H1 (cell line): Measurements from ENCODE around the gene ERI3. TPM values are rescaled to one million over a fixed set of nuclear protein-coding genes. Genes with fewer than 3 reads are reported as not detected.

Experiments
- CTCF ChIA-PET: fragments of 300-600 bp; sonication (Branson Sonifier 250); formaldehyde crosslinking; loops from one replicate; lab custom pipeline; 2021; ENCODE audit not compliant: partially characterized antibody; lab: Charles Lee
- POLR2A ChIA-PET: fragments of 300-600 bp; sonication (Branson Sonifier 250); formaldehyde crosslinking; loops from one replicate; lab custom pipeline; 2021; ENCODE audit warnings: inconsistent platforms; ENCODE audit not compliant: partially characterized antibody; lab: Charles Lee
- DNase-seq, 2 experiments: peaks; one replicate each; pipeline versions ENCODE4 v3.0.0 to v3.0.0-alpha.2; 2010 to 2022; ENCODE audit warnings: low spot score in 2 of 2, low read depth in 1 of 2, mixed read lengths in 1 of 2
- FAIRE-seq: peaks from 2 replicates; lab custom pipeline; 2011; peaks lifted over from hg19 to GRCh38; lab: Jason Lieb, UNC
- H2AFZ ChIP-seq: 2 replicates; pipeline ENCODE4 v1.8.1; 2012; ENCODE audit warnings: low read length, inconsistent platforms
- H2AK5ac ChIP-seq: 2 replicates; pipeline ENCODE4 v1.6.1; 2013; ENCODE audit warnings: low read depth, low read length
- H2BK120ac ChIP-seq: replicated peaks from 2 replicates; pipeline ENCODE3; 2013; ENCODE audit warnings: low read depth, low read length, inconsistent platforms
- H2BK12ac ChIP-seq: 2 replicates; pipeline ENCODE4 v1.6.1; 2013; ENCODE audit warnings: low read depth, low read length
- H2BK15ac ChIP-seq: 2 replicates; pipeline ENCODE4 v1.6.1; 2013; ENCODE audit warnings: low read length
- H2BK20ac ChIP-seq: 2 replicates; pipeline ENCODE4 v1.6.1; 2013; ENCODE audit warnings: low read length
- H2BK5ac ChIP-seq: 2 replicates; pipeline ENCODE4 v1.6.1; 2013; ENCODE audit warnings: low read depth, low read length
- H3K14ac ChIP-seq: 2 replicates; pipeline ENCODE4 v1.6.1; 2013; ENCODE audit warnings: inconsistent platforms; ENCODE audit not compliant: insufficient read length
- H3K18ac ChIP-seq: 2 replicates; pipeline ENCODE4 v1.6.1; 2013; ENCODE audit warnings: low read length; ENCODE audit errors: extremely low read depth
- H3K23ac ChIP-seq: 2 replicates; pipeline ENCODE4 v1.6.1; 2013; ENCODE audit warnings: inconsistent platforms; ENCODE audit not compliant: insufficient read length
- H3K23me2 ChIP-seq: 2 replicates; pipeline ENCODE4 v1.6.1; 2013; ENCODE audit warnings: low read depth, low read length
- H3K27ac ChIP-seq: 2 replicates; pipeline ENCODE4 v1.6.1; 2011; ENCODE audit warnings: low read depth, low read length, inconsistent platforms
- H3K27me3 ChIP-seq, 4 experiments: replicated peaks in 1 of 4; 1 replicate in 1 of 4; 2 replicates in 3 of 4; pipeline versions ENCODE4 v1.6.1 to v1.8.1; 2011 to 2013; ENCODE audit warnings: low read length in 3 of 4, mild to moderate bottlenecking in 3 of 4, inconsistent platforms in 2 of 4, mixed read lengths in 2 of 4, moderate library complexity in 1 of 4; ENCODE audit not compliant: control insufficient read depth in 3 of 4, insufficient read depth in 3 of 4; ENCODE audit errors: extremely low read depth in 1 of 4
- H3K36me3 ChIP-seq, 4 experiments: 2 replicates each; pipeline versions ENCODE4 v1.6.1 to v1.8.1; 2011 to 2013; ENCODE audit warnings: mild to moderate bottlenecking in 4 of 4, low read length in 3 of 4, moderate library complexity in 2 of 4, control low read depth in 1 of 4, inconsistent platforms in 1 of 4; ENCODE audit not compliant: insufficient read depth in 4 of 4, control insufficient read depth in 2 of 4
- H3K4ac ChIP-seq: replicated peaks from 2 replicates; pipeline ENCODE3; 2013; ENCODE audit warnings: low read length, low read depth, mixed read lengths, inconsistent platforms; ENCODE audit not compliant: insufficient read length
- H3K4me1 ChIP-seq, 4 experiments: replicated peaks in 1 of 4; 1 replicate in 1 of 4; 2 replicates in 3 of 4; pipeline versions ENCODE4 v1.6.1 to v1.8.1; 2011 to 2013; ENCODE audit warnings: low read length in 3 of 4, inconsistent platforms in 2 of 4, mixed read lengths in 1 of 4; ENCODE audit not compliant: insufficient read depth in 4 of 4, control insufficient read depth in 3 of 4
- H3K4me2 ChIP-seq, 2 experiments: 2 replicates each; pipeline versions ENCODE4 v1.6.1 to v1.8.1; 2011 to 2013; ENCODE audit warnings: low read depth in 2 of 2, low read length in 2 of 2, control low read depth in 1 of 2, inconsistent platforms in 1 of 2, mild to moderate bottlenecking in 1 of 2; ENCODE audit not compliant: insufficient read depth in 1 of 2
- H3K4me3 ChIP-seq, 4 experiments: fragments of 200-600, 300-600 bp in 1 of 4; sonication (generic), shearing (Covaris generic), sonication (Bioruptor Twin) in 1 of 4; 2 replicates each; pipeline versions ENCODE4 v1.5.1 to v1.8.1; 2011 to 2016; ENCODE audit warnings: low read length in 4 of 4, low read depth in 3 of 4, control low read depth in 2 of 4, inconsistent platforms in 2 of 4, mild to moderate bottlenecking in 2 of 4, mixed read lengths in 1 of 4, moderate library complexity in 1 of 4; ENCODE audit not compliant: insufficient read depth in 2 of 4; ENCODE audit errors: extremely low read depth in 1 of 4
- H3K56ac ChIP-seq: replicated peaks from 2 replicates; pipeline ENCODE3; 2013; ENCODE audit warnings: low read depth, mild to moderate bottlenecking, mixed read lengths, low read length, inconsistent platforms; ENCODE audit not compliant: insufficient read length
- H3K79me1 ChIP-seq: 2 replicates; pipeline ENCODE4 v1.6.1; 2013; ENCODE audit warnings: low read depth, low read length, control low read depth
- H3K79me2 ChIP-seq, 2 experiments: 2 replicates each; pipeline versions ENCODE4 v1.6.1 to v1.8.1; 2012 to 2013; ENCODE audit warnings: low read length in 2 of 2, mild to moderate bottlenecking in 2 of 2, inconsistent platforms in 1 of 2; ENCODE audit not compliant: insufficient read depth in 2 of 2, control insufficient read depth in 1 of 2
- H3K9ac ChIP-seq, 4 experiments: replicated peaks in 1 of 4; 1 replicate in 1 of 4; 2 replicates in 3 of 4; pipeline versions ENCODE4 v1.6.1 to v1.8.1; 2011 to 2013; ENCODE audit warnings: low read depth in 3 of 4, low read length in 3 of 4, control low read depth in 2 of 4, mild to moderate bottlenecking in 2 of 4, moderate library complexity in 2 of 4, inconsistent platforms in 1 of 4; ENCODE audit errors: extremely low read depth in 1 of 4
- H3K9me3 ChIP-seq, 2 experiments: 2 replicates each; pipeline versions ENCODE4 v1.6.1 to v1.8.1; 2012 to 2013; ENCODE audit warnings: mild to moderate bottlenecking in 2 of 2, moderate library complexity in 2 of 2, control low read depth in 1 of 2, inconsistent platforms in 1 of 2, low read depth in 1 of 2, low read length in 1 of 2, mixed read lengths in 1 of 2; ENCODE audit not compliant: insufficient read depth in 2 of 2
- H4K20me1 ChIP-seq, 2 experiments: replicated peaks in 1 of 2; 2 replicates each; pipeline versions ENCODE3 to v1.8.1; 2011 to 2013; ENCODE audit warnings: inconsistent platforms in 2 of 2, low read length in 2 of 2, mild to moderate bottlenecking in 1 of 2; ENCODE audit not compliant: insufficient read depth in 2 of 2, control insufficient read depth in 1 of 2
- H4K5ac ChIP-seq: 2 replicates; pipeline ENCODE4 v1.6.1; 2013; ENCODE audit warnings: low read length, low read depth, mixed read lengths, inconsistent platforms; ENCODE audit not compliant: insufficient read length
- H4K8ac ChIP-seq: 2 replicates; pipeline ENCODE4 v1.8.0; 2013; ENCODE audit warnings: mild to moderate bottlenecking, moderate library complexity, low read length, inconsistent platforms; ENCODE audit not compliant: insufficient read depth; ENCODE audit errors: extremely low read depth
- H4K91ac ChIP-seq: replicated peaks from 2 replicates; pipeline ENCODE3; 2013; ENCODE audit warnings: low read length, mixed read lengths, inconsistent platforms; ENCODE audit not compliant: insufficient read length
- CBX5 ChIP-seq: fragments of 300-800, 300-1000 bp; sonication (generic); IDR thresholded peaks from 2 replicates; pipeline ENCODE4 v1.7.1; 2016; ENCODE audit warnings: antibody characterized with exemption, low read length, low read depth
- CHD1 ChIP-seq: IDR thresholded peaks from 2 replicates; pipeline ENCODE4 v1.6.1; 2012; ENCODE audit warnings: low read depth, low read length, improper control_type of control experiment
- EP300 ChIP-seq, 2 experiments: IDR thresholded peaks; 1 replicate in 1 of 2; 2 replicates in 1 of 2; pipeline ENCODE4 v1.6.1; 2011 to 2012; ENCODE audit warnings: low read depth in 2 of 2, low read length in 2 of 2, mild to moderate bottlenecking in 2 of 2, borderline replicate concordance in 1 of 2, inconsistent platforms in 1 of 2, moderate library complexity in 1 of 2
- FOSL1 ChIP-seq: IDR thresholded peaks from 2 replicates; pipeline ENCODE4 v1.6.1; 2011; ENCODE audit warnings: mild to moderate bottlenecking, low read depth, low read length, moderate library complexity; ENCODE audit not compliant: insufficient read depth
- GTF2F1 ChIP-seq: IDR thresholded peaks from 2 replicates; pipeline ENCODE4 v1.6.1; 2012; ENCODE audit warnings: low read depth, low read length, improper control_type of control experiment, borderline replicate concordance
- JUN ChIP-seq: IDR thresholded peaks from 2 replicates; pipeline ENCODE4 v1.6.1; 2011; ENCODE audit warnings: low read depth, mild to moderate bottlenecking, improper control_type of control experiment, low read length
- JUND ChIP-seq: IDR thresholded peaks from 2 replicates; pipeline ENCODE4 v1.6.1; 2011; ENCODE audit warnings: mild to moderate bottlenecking, improper control_type of control experiment, low read length
- KDM1A ChIP-seq: fragments of 200-600, 300-600 bp; sonication (generic); IDR thresholded peaks from 2 replicates; pipeline ENCODE4 v1.7.1; 2016; ENCODE audit warnings: mild to moderate bottlenecking, low read length, borderline replicate concordance
- RNF2 ChIP-seq: fragments of 200-900, 300-1000 bp; sonication (generic); IDR thresholded peaks from 2 replicates; pipeline ENCODE4 v1.7.1; 2016; ENCODE audit warnings: borderline replicate concordance, low read depth, mild to moderate bottlenecking, antibody characterized with exemption, low read length; ENCODE audit not compliant: poor library complexity, severe bottlenecking; ENCODE audit errors: missing control alignments
- SIRT6 ChIP-seq: IDR thresholded peaks from one replicate; pipeline ENCODE4 v1.7.1; 2012; ENCODE audit warnings: low read length, inconsistent platforms
- SP2 ChIP-seq: IDR thresholded peaks from 2 replicates; pipeline ENCODE4 v1.6.1; 2012; ENCODE audit warnings: mild to moderate bottlenecking, low read length, inconsistent platforms
- TBP ChIP-seq: IDR thresholded peaks from 2 replicates; pipeline ENCODE4 v1.6.1; 2011; ENCODE audit warnings: low read depth, low read length, improper control_type of control experiment
- YY1 ChIP-seq: IDR thresholded peaks from 2 replicates; pipeline ENCODE4 v1.6.1; 2011; ENCODE audit warnings: low read depth, mild to moderate bottlenecking, low read length
- WGBS, 2 experiments: shearing (Covaris generic) in 1 of 2; methylation state at CpG; one replicate each; pipeline versions ENCODE4 v1.1.6 to v1.1.7; 2013 to 2015; ENCODE audit warnings: low lambda C conversion rate in 2 of 2, mixed read lengths in 2 of 2, inconsistent platforms in 1 of 2, low coverage in 1 of 2, missing lambda C conversion rate in 1 of 2; ENCODE audit not compliant: insufficient replicate concordance in 2 of 2, insufficient coverage in 1 of 2, insufficient read length in 1 of 2; ENCODE audit errors: extremely low coverage in 1 of 2, missing lambda C conversion rate in 1 of 2; 5-methylcytosine and 5-hydroxymethylcytosine counted together
- polyA plus RNA-seq, 7 experiments: library from polyadenylated mRNA; depleted of rRNA in 3 of 7; stranded (reverse) in 5 of 7; unstranded in 2 of 7; fragments of >200 nt in 5 of 7; fragments of 200-250 nt in 2 of 7; gene quantifications; 1 replicate in 5 of 7; 2 replicates in 1 of 7; 4 replicates in 1 of 7; pipeline versions ENCODE4 v1.2.1 to v1.2.3, GENCODE V29; 2011 to 2013; ENCODE audit warnings: missing spikeins in 2 of 7, mixed read lengths in 2 of 7
- total RNA-seq: library from RNA; stranded (reverse); fragmentation: NEBNext Ultra II Directional; extraction: Animal tissue kit (Norgen Biotek cat#: 25700); gene quantifications from 2 replicates; pipeline ENCODE4 v1.2.1, GENCODE V29; 2021

Gene ERI3
- total and polyA plus RNA-seq, 2 of the 8 experiments (the other 6 are each of a cell fraction or from before 2014, with no cell fraction given): 81.1 to 199 TPM

DNA sequence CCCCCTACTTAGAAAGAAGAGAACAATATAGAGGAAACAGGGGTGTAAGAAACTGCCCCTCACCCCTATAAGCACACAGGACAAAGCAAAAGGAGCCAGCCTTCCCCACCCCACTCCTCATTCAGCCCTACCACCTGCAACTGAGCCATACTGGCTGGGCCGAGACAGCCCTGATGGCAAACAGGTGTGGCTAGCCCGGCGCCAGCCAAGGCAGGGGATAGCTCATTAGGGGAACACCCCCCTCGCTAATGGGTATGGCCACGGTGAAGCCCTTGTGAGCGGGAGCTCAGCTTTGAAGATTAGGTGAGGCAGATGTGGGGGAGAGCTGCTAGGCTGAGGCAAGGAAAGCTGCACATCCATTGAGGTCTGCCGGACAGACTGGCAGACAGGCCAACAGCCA, 65.5 kb downstream of the ERI3 start:
- Histone ChIP-seq H2AFZ (no peak overlapping the region), H3K56ac (no peak overlapping the region), H4K20me1 (peaks cover 6 to 12% of the 10 kb centered on the region in 2 experiments), H2BK20ac (no peak overlapping the region), H4K8ac (no peak overlapping the region), H3K27ac (no peak overlapping the region), H3K23me2 (no peaks in the 10 kb centered on the region), H2BK15ac (no peak overlapping the region), H3K36me3 (peaks cover 0 to 15% (median 1%) of the 10 kb centered on the region in 4 experiments; a peak in 3 of 8 replicates), H4K91ac (no peak overlapping the region), H3K27me3 (no peaks in the 10 kb centered on the region), H3K4ac (no peak overlapping the region), H3K79me1 (peaks cover 4% of the 10 kb centered on the region; the same call in 1 of the 2 replicates), H3K4me1 (peaks cover 0 to 3% (median 0%) of the 10 kb centered on the region in 4 experiments; a peak in 1 of 7 replicates), H2BK5ac (0 out of 2 replicates have a peak overlapping the region, but pooled peaks have one; percentile 10), H3K18ac (no peak overlapping the region), H3K9ac (no peak overlapping the region), H2AK5ac (no peak overlapping the region; the same call in 1 of the 2 replicates), H3K23ac (no peak overlapping the region), H3K4me3 (no peak overlapping the region), H2BK120ac (no peak overlapping the region), H3K4me2 (no peak overlapping the region), H3K79me2 (no peaks in the 10 kb centered on the region), H4K5ac (no peak overlapping the region), H3K9me3 (no peaks in the 10 kb centered on the region), H2BK12ac (no peak overlapping the region), H3K14ac (no peak overlapping the region)
- DNase-seq: no peak
- POLR2A ChIA-PET: interaction anchor here (1.1 kb wide), 1 partner anchor 254 kb away, joined by 4 read pairs; no protein-coding TSS in a partner anchor
- 85% methylated on average over 7 of the region's 7 CpGs; no CpG with 5 or more reads in 1 of the 2 experiments for WGBS, 2 experiments
- FAIRE-seq: no peak
- CTCF ChIA-PET: interaction anchor here (0.7 to 12.8 kb wide), 13 partner anchors 11 to 327 kb away, joined by 3 to 250 read pairs (median 3); partner anchors contain the start of gene DMAP1
- TF ChIP-seq FOSL1 (no peak), KDM1A (no peak), SP2 (no peak), CHD1 (no peak), CBX5 (no peak), EP300 (IDR thresholded peaks at IDR 0.05; ENCODE audit: borderline replicate concordance in 1 of 2, low read depth in 2 of 2, low read length in 2 of 2) (no peak), JUND (no peak), RNF2 (no peak), SIRT6 (no peak), TBP (no peak), GTF2F1 (no peak), YY1 (no peak), JUN (no peak)
